BJ (cell line): ENCODE measurements around the gene ZSCAN31. TPM values are rescaled to one million over a fixed set of nuclear protein-coding genes. Genes with fewer than 3 reads are reported as not detected.

Source experiments
- CTCF ChIA-PET: fragments of 350-600 bp; formaldehyde crosslinking; extraction: SDS; loops from one replicate; lab custom pipeline; 2021; ENCODE audit warnings: antibody characterized with exemption, inconsistent platforms; lab: Yijun Ruan, JAX
- POLR2A ChIA-PET: fragments of 300-600 bp; sonication (Branson Sonifier 250); formaldehyde crosslinking; extraction: SDS; loops from one replicate; lab custom pipeline; 2021; ENCODE audit warnings: antibody characterized with exemption; lab: Charles Lee
- DNase-seq: peaks from one replicate; pipeline ENCODE4 v3.0.0-alpha.2; 2011; ENCODE audit warnings: low read depth
- H3K27me3 ChIP-seq: 2 replicates; pipeline ENCODE4 v1.6.0; 2011; ENCODE audit warnings: low read length; ENCODE audit not compliant: control insufficient read depth, insufficient read depth
- H3K36me3 ChIP-seq: 2 replicates; pipeline ENCODE4 v1.5.1; 2011; ENCODE audit warnings: low read length; ENCODE audit not compliant: control insufficient read depth, insufficient read depth
- H3K4me3 ChIP-seq: 2 replicates; pipeline ENCODE4 v1.5.1; 2011; ENCODE audit warnings: low read depth, mild to moderate bottlenecking, control low read depth, low read length
- polyA plus RNA-seq: library from polyadenylated mRNA; depleted of rRNA; stranded (reverse); fragments of >200 nt; gene quantifications from 2 replicates; pipeline ENCODE4 v1.2.3, GENCODE V29; 2011
- TF ChIP-seq, protein P1 (sequence below): IDR thresholded peaks from 2 replicates; pipeline ENCODE4 v1.5.1; 2011; ENCODE audit warnings: low read depth, mild to moderate bottlenecking, control low read depth, inconsistent platforms, low read length, moderate library complexity; ENCODE audit not compliant: insufficient read depth

ZSCAN31 gene
- polyA plus RNA-seq, 1 experiment = 1.7 TPM

DNA sequence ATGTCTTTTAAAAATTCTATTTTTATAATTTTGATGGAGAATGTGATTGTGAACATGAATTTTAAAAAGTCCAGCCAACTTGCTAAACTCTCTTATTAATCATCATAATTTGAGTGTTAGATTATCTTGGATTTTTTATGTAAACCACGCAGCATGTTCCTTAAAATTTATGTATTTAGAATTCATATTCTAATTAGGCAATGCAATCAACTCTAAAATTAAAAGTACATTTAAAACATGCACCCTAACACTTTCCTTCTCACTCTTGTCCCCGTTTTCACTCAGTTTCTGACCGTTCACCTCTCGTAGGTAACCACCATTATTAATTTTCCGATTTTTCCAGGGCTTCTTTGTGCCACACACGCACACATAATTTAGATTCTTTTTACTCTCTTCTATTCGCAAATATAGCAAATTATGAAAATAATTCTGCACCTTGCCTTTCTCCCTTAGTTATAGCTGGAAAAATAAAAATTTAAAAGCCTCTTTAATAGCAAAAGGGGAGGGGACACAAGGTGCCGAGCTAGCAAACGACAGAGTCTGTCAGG lies 13.5 kb upstream of the ZSCAN31 start:
- ChIA-PET CTCF (no interaction called here), POLR2A (interaction anchor here (0.5 kb wide), 1 partner anchor 848 kb away, joined by 6 read pairs; no protein-coding TSS in a partner anchor)
- DNase-seq = no peak
- TF ChIP-seq, protein P1, sequence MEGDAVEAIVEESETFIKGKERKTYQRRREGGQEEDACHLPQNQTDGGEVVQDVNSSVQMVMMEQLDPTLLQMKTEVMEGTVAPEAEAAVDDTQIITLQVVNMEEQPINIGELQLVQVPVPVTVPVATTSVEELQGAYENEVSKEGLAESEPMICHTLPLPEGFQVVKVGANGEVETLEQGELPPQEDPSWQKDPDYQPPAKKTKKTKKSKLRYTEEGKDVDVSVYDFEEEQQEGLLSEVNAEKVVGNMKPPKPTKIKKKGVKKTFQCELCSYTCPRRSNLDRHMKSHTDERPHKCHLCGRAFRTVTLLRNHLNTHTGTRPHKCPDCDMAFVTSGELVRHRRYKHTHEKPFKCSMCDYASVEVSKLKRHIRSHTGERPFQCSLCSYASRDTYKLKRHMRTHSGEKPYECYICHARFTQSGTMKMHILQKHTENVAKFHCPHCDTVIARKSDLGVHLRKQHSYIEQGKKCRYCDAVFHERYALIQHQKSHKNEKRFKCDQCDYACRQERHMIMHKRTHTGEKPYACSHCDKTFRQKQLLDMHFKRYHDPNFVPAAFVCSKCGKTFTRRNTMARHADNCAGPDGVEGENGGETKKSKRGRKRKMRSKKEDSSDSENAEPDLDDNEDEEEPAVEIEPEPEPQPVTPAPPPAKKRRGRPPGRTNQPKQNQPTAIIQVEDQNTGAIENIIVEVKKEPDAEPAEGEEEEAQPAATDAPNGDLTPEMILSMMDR = no peak
- H3K27me3 ChIP-seq = peaks cover 6% of the 10 kb centered on the region
- H3K36me3 ChIP-seq = no peaks in the 10 kb centered on the region
- peak overlapping the region; percentile 55 for H3K4me3 ChIP-seq

DNA sequence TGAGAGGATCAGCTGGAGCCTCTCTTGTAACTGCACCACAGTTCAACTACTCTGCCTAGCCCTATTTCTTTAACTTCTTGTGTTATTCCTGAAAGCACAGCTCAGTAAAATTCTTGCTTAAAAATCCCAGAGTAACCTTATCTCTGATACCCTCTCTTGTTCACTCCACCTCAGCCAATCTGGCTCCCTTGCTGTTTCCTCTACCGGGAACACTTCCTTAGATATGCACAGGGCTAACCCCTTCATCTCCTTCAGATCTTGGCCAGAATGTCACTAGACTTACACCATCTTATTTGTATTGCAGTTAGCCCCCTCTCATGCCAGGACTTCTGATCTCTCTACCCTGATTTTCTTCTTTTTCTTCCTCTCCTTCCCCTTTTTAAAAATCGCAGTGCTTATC lies 11.2 kb upstream of the ZSCAN31 start:
- POLR2A ChIA-PET = no interaction called here
- no peak for DNase-seq
- Histone ChIP-seq H3K36me3 (no peaks in the 10 kb centered on the region), H3K4me3 (no peak overlapping the region), H3K27me3 (peaks cover 8% of the 10 kb centered on the region)
- TF ChIP-seq, protein P1 = no peak
- CTCF ChIA-PET = interaction anchor here (2.3 kb wide), 1 partner anchor 9 kb away, joined by 14 read pairs; no protein-coding TSS in a partner anchor

DNA sequence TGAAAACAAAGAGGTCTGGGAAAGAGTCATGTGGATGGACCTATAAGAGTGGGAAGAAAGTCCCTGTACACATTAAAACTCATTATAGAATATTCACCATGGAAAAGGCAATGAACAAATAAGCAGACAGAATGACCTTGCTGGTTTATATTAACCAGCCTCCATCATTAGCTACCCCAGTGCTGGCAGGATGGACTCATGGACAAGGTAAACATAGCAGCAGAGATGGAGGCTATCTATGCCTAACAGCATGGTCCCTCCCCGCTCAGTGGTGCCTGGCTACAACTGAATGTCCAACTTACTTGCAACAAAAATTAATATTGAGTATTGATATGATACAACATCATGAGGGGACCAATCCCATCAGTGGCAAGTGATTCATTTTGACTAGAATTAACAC lies 9.3 kb upstream of the ZSCAN31 start:
- no peak for DNase-seq
- H3K27me3 ChIP-seq = peaks cover 9% of the 10 kb centered on the region
- TF ChIP-seq, protein P1 = no peak
- no peak overlapping the region for H3K4me3 ChIP-seq
- ChIA-PET CTCF (interaction anchor here (1.2 kb wide), 1 partner anchor 11 kb away, joined by 6 read pairs; no protein-coding TSS in a partner anchor), POLR2A (no interaction called here)
- no peaks in the 10 kb centered on the region for H3K36me3 ChIP-seq

DNA sequence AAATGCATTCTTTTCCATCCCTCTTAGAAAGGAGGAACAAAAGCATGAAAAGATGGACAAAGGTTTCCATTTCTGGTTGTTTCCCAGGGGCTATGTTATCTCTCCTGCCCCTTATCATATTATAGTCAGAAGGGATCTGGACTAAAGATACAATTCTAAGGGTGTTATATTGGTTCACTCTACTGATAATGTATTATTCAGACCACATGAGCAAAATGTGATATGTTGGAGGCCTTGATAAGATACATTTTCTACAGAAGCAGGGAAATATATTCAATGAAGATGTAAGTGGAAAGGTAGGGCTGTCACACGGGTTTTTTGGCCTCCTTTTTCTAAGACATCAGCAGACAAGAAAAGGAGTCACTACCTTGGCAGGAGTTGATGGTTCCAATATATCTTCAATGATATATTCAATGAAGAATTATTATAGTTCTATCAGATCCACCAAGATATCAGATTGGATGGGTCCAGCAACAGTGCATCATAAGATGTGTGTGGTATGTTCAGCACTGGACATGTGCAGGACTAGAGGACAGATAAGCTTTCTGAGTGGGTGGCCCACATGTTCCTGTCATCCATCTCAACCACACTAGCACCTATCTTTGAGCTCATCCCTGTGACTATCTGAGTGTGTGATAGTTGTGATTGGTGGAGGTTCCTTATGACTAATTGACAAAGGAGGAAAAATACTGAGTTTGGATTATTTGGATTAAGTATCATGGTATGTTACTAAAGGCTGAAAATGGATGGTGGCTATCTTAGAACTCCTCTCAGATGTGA lies 8.1 kb upstream of the ZSCAN31 start:
- Histone ChIP-seq H3K27me3 (peaks cover 9% of the 10 kb centered on the region), H3K36me3 (no peaks in the 10 kb centered on the region), H3K4me3 (no peak overlapping the region)
- no peak for DNase-seq
- POLR2A ChIA-PET = no interaction called here
- TF ChIP-seq, protein P1 = no peak
- CTCF ChIA-PET = interaction anchor here (0.6 kb wide), 1 partner anchor 1201 kb away, joined by 3 read pairs; no protein-coding TSS in a partner anchor

DNA sequence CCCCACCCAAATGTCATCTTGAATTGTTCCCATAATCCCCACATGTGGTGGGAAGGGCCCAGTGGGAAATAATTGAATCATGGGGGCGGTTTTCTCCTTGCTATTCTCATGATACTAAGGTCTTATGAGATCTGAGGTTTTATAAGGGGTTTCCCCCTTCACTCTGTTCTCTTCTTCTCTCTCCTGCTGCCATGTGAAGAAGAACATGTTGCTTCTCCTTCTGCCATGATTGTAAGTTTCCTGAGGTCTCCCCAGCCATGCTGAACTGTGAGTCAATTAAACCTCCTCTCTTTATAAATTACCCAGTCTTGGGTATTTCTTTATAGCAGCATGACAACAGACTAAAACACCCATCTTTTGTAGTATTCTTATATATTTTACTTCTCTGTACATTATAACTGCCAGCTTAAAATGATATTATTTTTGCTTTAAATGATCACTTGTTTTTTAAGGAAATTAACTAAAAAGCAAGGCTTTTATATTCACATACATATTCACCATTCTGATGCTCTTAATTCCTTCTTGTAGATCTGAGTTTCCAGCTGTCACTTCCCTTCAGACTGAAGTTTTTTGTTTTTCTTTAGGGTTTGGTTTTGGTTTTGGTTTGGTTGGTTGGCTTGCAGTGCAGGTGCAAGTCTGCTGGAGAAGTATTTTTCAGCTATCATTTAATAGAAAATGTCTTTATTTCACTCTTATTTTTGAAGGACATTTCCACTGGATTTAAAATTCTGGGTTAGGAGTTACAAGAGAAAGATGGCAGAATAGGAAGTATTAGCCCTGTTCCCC lies 4.6 kb upstream of the ZSCAN31 start:
- no peaks in the 10 kb centered on the region for H3K36me3 ChIP-seq
- CTCF ChIA-PET = no interaction called here
- peaks cover 5% of the 10 kb centered on the region; the same call in 1 of the 2 replicates for H3K27me3 ChIP-seq
- TF ChIP-seq, protein P1 = no peak
- no peak overlapping the region for H3K4me3 ChIP-seq
- no peak for DNase-seq
- POLR2A ChIA-PET = no interaction called here
